Mesendoderm (in vitro differentiated cells): ENCODE measurements around the gene CAMK2G.

Experiments used
- DNase-seq: peaks from one replicate; pipeline ENCODE4 v3.0.0; 2013
- H2AK5ac ChIP-seq: 2 replicates; pipeline ENCODE4 v1.6.1; 2013; ENCODE audit warnings: low read length, inconsistent platforms
- H2BK120ac ChIP-seq: 2 replicates; pipeline ENCODE4 v1.6.1; 2013; ENCODE audit warnings: low read depth, mild to moderate bottlenecking, low read length, moderate library complexity, mixed read lengths
- H2BK15ac ChIP-seq: replicated peaks from 2 replicates; pipeline ENCODE4 v1.6.1; 2013; ENCODE audit warnings: low read depth, mild to moderate bottlenecking, moderate library complexity
- H2BK5ac ChIP-seq: 2 replicates; pipeline ENCODE4 v1.6.1; 2013; ENCODE audit warnings: low read length, inconsistent platforms
- H3K18ac ChIP-seq: 2 replicates; pipeline ENCODE4 v1.6.1; 2013; ENCODE audit warnings: mild to moderate bottlenecking, low read length, mixed read lengths
- H3K23ac ChIP-seq: one replicate; pipeline ENCODE4 v1.6.1; 2013; ENCODE audit warnings: low read length
- H3K27ac ChIP-seq: 2 replicates; pipeline ENCODE4 v1.5.1; 2013; ENCODE audit warnings: low read depth, mild to moderate bottlenecking, inconsistent platforms, low read length, moderate library complexity
- H3K27me3 ChIP-seq: 2 replicates; pipeline ENCODE4 v1.6.1; 2013; ENCODE audit warnings: low read length, control low read depth, mild to moderate bottlenecking, inconsistent platforms; ENCODE audit not compliant: insufficient read depth, poor library complexity
- H3K36me3 ChIP-seq: 2 replicates; pipeline ENCODE4 v1.6.1; 2013; ENCODE audit warnings: low read length, inconsistent platforms; ENCODE audit not compliant: control insufficient read depth, insufficient read depth
- H3K4ac ChIP-seq: one replicate; pipeline ENCODE4 v1.6.1; 2013; ENCODE audit warnings: low read depth, mild to moderate bottlenecking, low read length, moderate library complexity
- H3K4me1 ChIP-seq: 2 replicates; pipeline ENCODE4 v1.6.1; 2013; ENCODE audit warnings: low read depth, low read length, inconsistent platforms; ENCODE audit not compliant: control insufficient read depth
- H3K4me2 ChIP-seq: 2 replicates; pipeline ENCODE4 v1.6.1; 2013; ENCODE audit warnings: low read length
- H3K4me3 ChIP-seq: 2 replicates; pipeline ENCODE4 v1.5.1; 2013; ENCODE audit warnings: mild to moderate bottlenecking, low read length
- H3K56ac ChIP-seq: one replicate; pipeline ENCODE4 v1.6.1; 2013; ENCODE audit warnings: low read length
- H3K79me1 ChIP-seq: 2 replicates; pipeline ENCODE4 v1.6.1; 2013; ENCODE audit warnings: low read length, inconsistent platforms
- H3K79me2 ChIP-seq: 2 replicates; pipeline ENCODE4 v1.6.1; 2013; ENCODE audit warnings: mild to moderate bottlenecking, low read length; ENCODE audit not compliant: control insufficient read depth, insufficient read depth
- H3K9ac ChIP-seq: 2 replicates; pipeline ENCODE4 v1.6.1; 2013; ENCODE audit warnings: low read length, inconsistent platforms
- H4K5ac ChIP-seq: one replicate; pipeline ENCODE4 v1.6.1; 2013; ENCODE audit warnings: low read length
- H4K8ac ChIP-seq: one replicate; pipeline ENCODE4 v1.6.1; 2013; ENCODE audit warnings: low read depth, mild to moderate bottlenecking, control low read depth, low read length, moderate library complexity
- WGBS: extraction: QIAGEN DNeasy Blood & Tissue Kit; methylation state at CpG from one replicate; pipeline ENCODE4 v1.1.7; 2013; ENCODE audit warnings: low lambda C conversion rate, missing lambda C conversion rate; ENCODE audit not compliant: insufficient coverage; ENCODE audit errors: extremely low coverage; 5-methylcytosine and 5-hydroxymethylcytosine counted together

CAMK2G gene

DNA sequence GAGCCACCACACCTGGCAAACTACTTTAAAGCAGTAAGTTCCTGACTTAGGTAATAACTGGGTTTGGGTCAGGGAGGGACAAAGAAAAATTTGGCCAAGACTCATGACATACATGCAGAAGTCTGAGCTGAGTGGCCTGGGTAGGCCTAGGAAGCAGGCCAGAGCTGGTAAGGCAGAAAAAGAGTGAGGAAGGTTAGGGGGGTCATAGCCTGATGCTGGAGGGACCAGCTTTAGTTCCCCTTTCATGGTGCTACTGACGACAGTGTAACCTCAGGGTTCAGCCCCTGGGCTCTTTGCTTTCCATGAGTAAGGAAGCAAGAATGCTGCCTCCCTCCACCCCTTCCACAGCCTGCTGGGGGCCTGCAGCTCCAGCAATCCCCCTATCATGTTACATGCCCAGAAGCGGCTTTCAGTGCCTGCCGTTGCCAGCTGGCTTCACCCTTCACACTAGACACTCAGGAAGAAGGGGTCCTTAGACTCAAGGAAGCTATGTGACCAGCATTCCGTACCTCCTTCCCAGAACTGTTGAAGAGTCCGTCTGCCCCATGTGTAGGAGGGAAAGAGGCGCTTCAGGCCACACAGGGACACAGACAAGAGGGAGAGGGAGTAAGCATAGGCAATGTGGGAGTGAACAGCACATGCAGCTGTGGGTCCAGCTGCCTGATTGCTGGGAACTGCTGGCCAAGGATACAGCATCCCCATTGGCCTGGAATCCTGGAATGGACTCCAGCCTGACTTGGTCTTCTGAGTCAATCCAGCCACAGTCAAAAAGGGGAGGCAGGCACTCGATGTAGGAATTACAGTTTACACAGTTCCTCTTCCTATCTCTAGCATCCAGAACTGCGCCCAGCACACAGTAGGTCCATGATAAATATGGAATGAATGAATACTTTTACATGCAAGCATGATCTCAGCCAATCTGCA is 32.4 kb upstream of the CAMK2G start:
- peaks cover 1% of the 10 kb centered on the region for H3K79me1 ChIP-seq
- H3K4ac ChIP-seq = peak overlapping the region; percentile 25
- no peaks in the 10 kb centered on the region for H3K79me2 ChIP-seq
- H3K9ac ChIP-seq = peak overlapping the region; percentile 10
- peak; percentile 97 for DNase-seq
- peak overlapping the region; percentile 30 for H2BK5ac ChIP-seq
- H2AK5ac ChIP-seq = peak overlapping the region; percentile 41
- H3K4me1 ChIP-seq = peaks cover 13% of the 10 kb centered on the region
- H3K56ac ChIP-seq = peak overlapping the region; percentile 70
- H3K23ac ChIP-seq = no peak overlapping the region
- H2BK15ac ChIP-seq = peak overlapping the region; percentile 15
- H3K4me2 ChIP-seq = peak overlapping the region; percentile 21
- no CpG with 5 or more reads among the region's 8 CpGs for WGBS
- no peaks in the 10 kb centered on the region for H3K27me3 ChIP-seq
- H3K18ac ChIP-seq = peak overlapping the region; percentile 33
- H3K27ac ChIP-seq = peak overlapping the region; percentile 41
- H4K8ac ChIP-seq = no peak overlapping the region
- H3K36me3 ChIP-seq = no peaks in the 10 kb centered on the region
- no peak overlapping the region for H3K4me3 ChIP-seq
- no peak overlapping the region for H4K5ac ChIP-seq
- no peak overlapping the region for H2BK120ac ChIP-seq

- no peak overlapping the region for H4K5ac ChIP-seq
- no peaks in the 10 kb centered on the region for H3K79me2 ChIP-seq
- no peaks in the 10 kb centered on the region for H3K36me3 ChIP-seq
- no peak overlapping the region for H4K8ac ChIP-seq
- no CpG with 5 or more reads among the region's 4 CpGs for WGBS
- H3K4me3 ChIP-seq = no peak overlapping the region
- no peak overlapping the region for H2BK5ac ChIP-seq
- H3K4me1 ChIP-seq = peaks cover 11% of the 10 kb centered on the region
- H2BK15ac ChIP-seq = no peak overlapping the region
- no peak overlapping the region for H3K4me2 ChIP-seq
- no peak overlapping the region for H3K23ac ChIP-seq
- no peak overlapping the region for H3K27ac ChIP-seq
- no peak overlapping the region for H3K4ac ChIP-seq
- H2AK5ac ChIP-seq = no peak overlapping the region
- no peaks in the 10 kb centered on the region for H3K79me1 ChIP-seq
- DNase-seq = no peak
- no peak overlapping the region for H3K56ac ChIP-seq
- no peak overlapping the region for H3K18ac ChIP-seq
- no peaks in the 10 kb centered on the region for H3K27me3 ChIP-seq
- no peak overlapping the region for H3K9ac ChIP-seq
- no peak overlapping the region for H2BK120ac ChIP-seq
Measured at GRCh38 chr10:73905256-73906020, 31.1 kb upstream of the CAMK2G start.

DNA sequence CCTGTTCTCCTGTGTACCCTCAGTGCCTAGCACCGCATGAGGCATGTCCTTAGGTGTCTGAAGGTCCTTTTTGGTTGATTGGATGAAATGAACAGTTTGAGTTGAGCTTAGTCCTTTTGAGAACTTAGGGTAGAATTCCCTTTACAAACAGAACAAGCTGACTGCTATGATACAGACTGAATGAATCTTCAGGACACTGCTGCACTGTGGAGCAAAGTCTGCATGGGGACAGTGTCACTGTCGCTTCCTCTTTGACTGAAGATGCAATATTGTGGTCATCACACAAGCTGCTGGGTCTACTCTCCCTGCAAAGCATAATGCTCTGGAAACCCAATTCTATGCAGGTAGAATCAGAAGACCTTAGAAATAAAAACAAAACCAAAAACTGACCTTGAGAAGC is 28.0 kb upstream of the CAMK2G start:
- Histone ChIP-seq H4K5ac (no peak overlapping the region), H3K36me3 (no peaks in the 10 kb centered on the region), H3K4me3 (no peak overlapping the region), H3K79me1 (no peaks in the 10 kb centered on the region), H3K9ac (no peak overlapping the region), H4K8ac (no peak overlapping the region), H3K4me1 (peaks cover 5% of the 10 kb centered on the region), H2BK120ac (no peak overlapping the region), H3K56ac (no peak overlapping the region), H3K79me2 (no peaks in the 10 kb centered on the region), H3K4ac (no peak overlapping the region), H3K18ac (no peak overlapping the region), H3K23ac (no peak overlapping the region), H2BK15ac (no peak overlapping the region), H3K4me2 (no peak overlapping the region), H2BK5ac (no peak overlapping the region), H3K27me3 (no peaks in the 10 kb centered on the region), H3K27ac (no peak overlapping the region), H2AK5ac (no peak overlapping the region)
- whole genome bisulfite sequencing = no CpG with 5 or more reads among the region's 2 CpGs
- no peak for DNase-seq

DNA sequence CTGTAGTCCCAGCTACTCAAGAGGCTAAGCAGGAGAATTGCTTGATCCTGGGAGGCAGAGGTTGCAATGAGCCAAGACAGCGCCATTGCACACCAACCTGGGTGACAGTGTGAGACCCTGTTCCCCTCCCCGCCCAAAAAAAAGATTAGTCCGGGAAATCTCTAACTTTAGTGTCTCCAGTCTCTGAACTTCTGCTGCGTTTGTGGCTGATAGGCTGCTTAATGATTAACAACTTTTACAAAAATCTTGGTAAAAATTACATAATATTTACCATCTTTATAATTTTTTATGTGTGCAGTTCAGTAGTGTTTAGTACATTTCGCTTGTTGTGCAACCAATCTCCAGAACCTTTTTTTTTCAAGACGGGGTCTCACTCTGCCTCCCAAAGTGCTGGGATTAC is 26.9 kb upstream of the CAMK2G start:
- Histone ChIP-seq H2AK5ac (no peak overlapping the region), H3K79me1 (no peaks in the 10 kb centered on the region), H3K23ac (no peak overlapping the region), H3K79me2 (no peaks in the 10 kb centered on the region), H3K4me1 (no peaks in the 10 kb centered on the region), H3K18ac (no peak overlapping the region), H2BK120ac (no peak overlapping the region), H2BK5ac (no peak overlapping the region), H4K8ac (no peak overlapping the region), H3K4ac (no peak overlapping the region), H3K4me3 (no peak overlapping the region), H3K27ac (no peak overlapping the region), H4K5ac (no peak overlapping the region), H3K56ac (no peak overlapping the region), H2BK15ac (no peak overlapping the region), H3K36me3 (no peaks in the 10 kb centered on the region), H3K4me2 (no peak overlapping the region), H3K27me3 (no peaks in the 10 kb centered on the region), H3K9ac (no peak overlapping the region)
- no CpG with 5 or more reads among the region's 6 CpGs for WGBS
- DNase-seq = no peak

GRCh38 chr10:73900064-73900463 is 25.7 kb upstream of the CAMK2G start:
- no peak overlapping the region for H4K5ac ChIP-seq
- H3K27ac ChIP-seq = no peak overlapping the region
- H3K56ac ChIP-seq = no peak overlapping the region
- no peak overlapping the region for H3K9ac ChIP-seq
- H2BK5ac ChIP-seq = no peak overlapping the region
- H3K4me1 ChIP-seq = no peaks in the 10 kb centered on the region
- H3K27me3 ChIP-seq = no peaks in the 10 kb centered on the region
- no peak overlapping the region for H3K4me3 ChIP-seq
- H3K79me1 ChIP-seq = no peaks in the 10 kb centered on the region
- H4K8ac ChIP-seq = no peak overlapping the region
- H2BK15ac ChIP-seq = no peak overlapping the region
- H3K79me2 ChIP-seq = no peaks in the 10 kb centered on the region
- H2AK5ac ChIP-seq = no peak overlapping the region
- H3K36me3 ChIP-seq = no peaks in the 10 kb centered on the region
- no peak overlapping the region for H3K18ac ChIP-seq
- H3K4me2 ChIP-seq = no peak overlapping the region
- H3K23ac ChIP-seq = no peak overlapping the region
- no CpG with 5 or more reads among the region's 5 CpGs for WGBS
- H2BK120ac ChIP-seq = no peak overlapping the region
- no peak for DNase-seq
- H3K4ac ChIP-seq = no peak overlapping the region
